ENCODE results near the gene CBR1. TPM values are rescaled to one million over a fixed set of nuclear protein-coding genes. Genes with fewer than 3 reads are reported as not detected.

The CBR1 gene
- total RNA-seq, 1 experiment from 2014 or later: 297 TPM

- Histone ChIP-seq H3K27ac (ENCODE audit: low read length) (no peak overlapping the region), H3K79me2 (ENCODE audit: low read length) (peaks cover 31% of the 10 kb centered on the region), H4K20me1 (ENCODE audit: low read length) (no peaks in the 10 kb centered on the region), H3K4me3 (ENCODE audit: low read length) (no peak overlapping the region), H3K9me2 (replicated peaks; ENCODE audit: low read length) (no peaks in the 10 kb centered on the region), H3F3A (ENCODE audit: low read length, unreplicated experiment) (no peaks in the 10 kb centered on the region), H3K36me3 (ENCODE audit: low read depth, low read length) (peaks cover 17% of the 10 kb centered on the region), H3K4me1 (ENCODE audit: insufficient read depth, low read length) (peaks cover 25% of the 10 kb centered on the region), H3K9ac (ENCODE audit: low read length) (no peak overlapping the region), H3K27me3 (ENCODE audit: low read length) (no peaks in the 10 kb centered on the region), H3K9me3 (ENCODE audit: low read length) (no peaks in the 10 kb centered on the region), H3K4me2 (ENCODE audit: low read length) (no peak overlapping the region), H2AFZ (ENCODE audit: low read length) (no peak overlapping the region)
- ATAC-seq (no peak), DNase-seq (no peak)
- ChIA-PET POLR2A (ENCODE audit: unreplicated experiment) (no interaction called here), CTCF (no interaction called here)
- TF ChIP-seq EZH2phosphoT487 (IDR thresholded peaks at IDR 0.05; ENCODE audit: borderline replicate concordance, low read length) (no peak), EZH2 (IDR thresholded peaks at IDR 0.05; ENCODE audit: low read length, unreplicated experiment) (no peak), CTCF (conservative IDR thresholded peaks at IDR 0.05; ENCODE audit: low read depth, low read length) (no peak)
- no TSS peak for BruUV-seq (replicated peaks)
- intact Hi-C loops (cut with micrococcal nuclease): loop anchor here (10.0 kb wide), 1 partner anchor 143 kb away; no protein-coding TSS in a partner anchor
Measured at GRCh38 chr21:36061445-36061844, 8.4 kb upstream of the CBR1 start.

GRCh38 chr21:36063375-36064084 lies 6.3 kb upstream of the CBR1 start:
- Histone ChIP-seq H3K9ac (ENCODE audit: low read length) (no peak overlapping the region), H3K79me2 (ENCODE audit: low read length) (peaks cover 12% of the 10 kb centered on the region), H3K4me1 (ENCODE audit: insufficient read depth, low read length) (peaks cover 15% of the 10 kb centered on the region), H3K9me2 (replicated peaks; ENCODE audit: low read length) (no peaks in the 10 kb centered on the region), H3K9me3 (ENCODE audit: low read length) (0 out of 2 replicates have a peak, but pooled peaks cover 6% of the 10 kb centered on the region), H4K20me1 (ENCODE audit: low read length) (no peaks in the 10 kb centered on the region), H3K27me3 (ENCODE audit: low read length) (no peaks in the 10 kb centered on the region), H2AFZ (ENCODE audit: low read length) (no peak overlapping the region), H3K27ac (ENCODE audit: low read length) (no peak overlapping the region), H3F3A (ENCODE audit: low read length, unreplicated experiment) (no peaks in the 10 kb centered on the region), H3K4me2 (ENCODE audit: low read length) (no peak overlapping the region), H3K36me3 (ENCODE audit: low read depth, low read length) (no peaks in the 10 kb centered on the region), H3K4me3 (ENCODE audit: low read length) (no peak overlapping the region)
- ATAC-seq (no peak), DNase-seq (no peak)
- no TSS peak for BruUV-seq (replicated peaks)
- TF ChIP-seq EZH2 (IDR thresholded peaks at IDR 0.05; ENCODE audit: low read length, unreplicated experiment) (no peak), CTCF (conservative IDR thresholded peaks at IDR 0.05; ENCODE audit: low read depth, low read length) (no peak), EZH2phosphoT487 (IDR thresholded peaks at IDR 0.05; ENCODE audit: borderline replicate concordance, low read length) (no peak)
- intact Hi-C loops (cut with micrococcal nuclease): loop anchor here (10.0 kb wide), 1 partner anchor 141 kb away; no protein-coding TSS in a partner anchor
- ChIA-PET CTCF (no interaction called here), POLR2A (ENCODE audit: unreplicated experiment) (no interaction called here)

GRCh38 chr21:36064085-36064460 lies 5.8 kb upstream of the CBR1 start:
- CTCF ChIA-PET: no interaction called here
- Histone ChIP-seq H3K27ac (ENCODE audit: low read length) (no peak overlapping the region), H3K9me3 (ENCODE audit: low read length) (peaks cover 11% of the 10 kb centered on the region), H3K9me2 (replicated peaks; ENCODE audit: low read length) (no peaks in the 10 kb centered on the region), H3K27me3 (ENCODE audit: low read length) (no peaks in the 10 kb centered on the region), H2AFZ (ENCODE audit: low read length) (no peak overlapping the region), H4K20me1 (ENCODE audit: low read length) (no peaks in the 10 kb centered on the region), H3K4me3 (ENCODE audit: low read length) (no peak overlapping the region), H3K79me2 (ENCODE audit: low read length) (peaks cover 8% of the 10 kb centered on the region), H3F3A (ENCODE audit: low read length, unreplicated experiment) (no peaks in the 10 kb centered on the region), H3K9ac (ENCODE audit: low read length) (no peak overlapping the region), H3K36me3 (ENCODE audit: low read depth, low read length) (peaks cover 4% of the 10 kb centered on the region; the same call in 1 of the 2 replicates), H3K4me2 (ENCODE audit: low read length) (no peak overlapping the region), H3K4me1 (ENCODE audit: insufficient read depth, low read length) (peaks cover 9% of the 10 kb centered on the region)
- intact Hi-C loops (cut with micrococcal nuclease): loop anchor here (10.0 kb wide), 1 partner anchor 141 kb away; no protein-coding TSS in a partner anchor
- POLR2A ChIA-PET (ENCODE audit: unreplicated experiment): no interaction called here
- ATAC-seq (no peak), DNase-seq (no peak)
- TF ChIP-seq CTCF (conservative IDR thresholded peaks at IDR 0.05; ENCODE audit: low read depth, low read length) (no peak), EZH2phosphoT487 (IDR thresholded peaks at IDR 0.05; ENCODE audit: borderline replicate concordance, low read length) (no peak), EZH2 (IDR thresholded peaks at IDR 0.05; ENCODE audit: low read length, unreplicated experiment) (no peak)
- BruUV-seq (replicated peaks): no TSS peak

All from PC-3 (cell line).